OCI-LY3 (cell line): ENCODE results near the gene PNPLA7.

Experiments
- EZH2phosphoT487 ChIP-seq: fragments of 200-600 bp; shearing (Covaris generic); IDR thresholded peaks from 2 replicates; pipeline ENCODE4 v1.6.1; 2018; ENCODE audit warnings: antibody characterized with exemption, mixed run types, low read depth
- TF ChIP-seq, protein P1 (sequence below): fragments of 200-600, 300-600 bp; sonication (generic); IDR thresholded peaks from 2 replicates; pipeline ENCODE4 v1.5.1; 2014; ENCODE audit warnings: antibody characterized with exemption, low read length, low read depth

DNA sequence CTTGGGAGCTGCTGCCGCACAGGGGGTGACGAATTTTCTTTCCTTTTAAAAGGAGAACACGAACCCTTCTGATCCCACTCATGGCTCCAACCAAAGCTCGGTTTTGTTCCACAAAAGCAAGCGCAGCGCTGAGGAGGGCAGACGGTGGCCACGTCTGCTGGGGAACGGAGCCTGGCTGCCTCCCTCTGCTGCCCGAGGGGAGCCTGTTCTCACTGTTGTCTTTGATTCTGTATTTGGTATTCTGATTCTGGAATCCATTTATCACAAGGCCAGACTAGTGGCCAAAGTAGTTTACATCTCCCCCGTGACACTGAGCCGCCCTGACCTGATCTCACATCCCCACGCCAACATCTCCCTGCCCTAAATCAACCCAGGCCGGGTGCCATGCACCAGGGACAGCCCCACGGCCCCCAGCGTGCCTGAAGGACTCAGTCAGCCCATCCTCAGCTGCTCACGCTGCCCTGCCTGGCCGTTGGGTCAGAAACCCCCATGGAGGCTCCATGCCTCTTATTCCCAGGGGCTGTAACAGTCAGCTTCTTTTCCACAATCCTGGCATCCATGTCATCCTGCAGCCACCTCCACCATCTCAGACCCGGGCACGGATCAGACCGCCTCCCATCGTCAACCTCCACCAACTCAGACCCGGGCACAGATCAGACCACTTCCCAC lies 84.3 kb downstream of the PNPLA7 start:
- TF ChIP-seq, protein P1, sequence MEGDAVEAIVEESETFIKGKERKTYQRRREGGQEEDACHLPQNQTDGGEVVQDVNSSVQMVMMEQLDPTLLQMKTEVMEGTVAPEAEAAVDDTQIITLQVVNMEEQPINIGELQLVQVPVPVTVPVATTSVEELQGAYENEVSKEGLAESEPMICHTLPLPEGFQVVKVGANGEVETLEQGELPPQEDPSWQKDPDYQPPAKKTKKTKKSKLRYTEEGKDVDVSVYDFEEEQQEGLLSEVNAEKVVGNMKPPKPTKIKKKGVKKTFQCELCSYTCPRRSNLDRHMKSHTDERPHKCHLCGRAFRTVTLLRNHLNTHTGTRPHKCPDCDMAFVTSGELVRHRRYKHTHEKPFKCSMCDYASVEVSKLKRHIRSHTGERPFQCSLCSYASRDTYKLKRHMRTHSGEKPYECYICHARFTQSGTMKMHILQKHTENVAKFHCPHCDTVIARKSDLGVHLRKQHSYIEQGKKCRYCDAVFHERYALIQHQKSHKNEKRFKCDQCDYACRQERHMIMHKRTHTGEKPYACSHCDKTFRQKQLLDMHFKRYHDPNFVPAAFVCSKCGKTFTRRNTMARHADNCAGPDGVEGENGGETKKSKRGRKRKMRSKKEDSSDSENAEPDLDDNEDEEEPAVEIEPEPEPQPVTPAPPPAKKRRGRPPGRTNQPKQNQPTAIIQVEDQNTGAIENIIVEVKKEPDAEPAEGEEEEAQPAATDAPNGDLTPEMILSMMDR, result no peak
- no peak for TF ChIP-seq EZH2phosphoT487
